Measurements from ENCODE around the gene ADAM12. TPM values are rescaled to one million over a fixed set of nuclear protein-coding genes. Genes with fewer than 3 reads are reported as not detected.
"Not testable (repeated sequence)": the region's sequence is repeated elsewhere in the genome, so short reads cannot be mapped to it uniquely, and the experiment has no call there.

The ADAM12 gene
- total RNA-seq, 2 donors from 2014 or later = 15.2 to 36.6 TPM

- DNase-seq = no peak
- no peak for ATAC-seq
- no peaks in the 10 kb centered on the region for H3K9me3 ChIP-seq (ENCODE audit: control insufficient read depth, low read length, poor library complexity, severe bottlenecking)
- no peaks in the 10 kb centered on the region for H3K36me3 Mint-ChIP-seq (ENCODE audit: low read depth)
- H3K27ac Mint-ChIP-seq = no peak overlapping the region
- no peaks in the 10 kb centered on the region for H3K4me1 Mint-ChIP-seq
- no peaks in the 10 kb centered on the region for H3K27me3 Mint-ChIP-seq
- no peak overlapping the region for H3K4me3 Mint-ChIP-seq
Measured at GRCh38 chr10:126251778-126252407, 136.4 kb downstream of the ADAM12 start.

- H3K9me3 ChIP-seq (ENCODE audit: control insufficient read depth, low read length, poor library complexity, severe bottlenecking) = no peaks in the 10 kb centered on the region
- H3K4me3 Mint-ChIP-seq = no peak overlapping the region
- no peaks in the 10 kb centered on the region for H3K36me3 Mint-ChIP-seq (ENCODE audit: low read depth)
- no peak overlapping the region for H3K27ac Mint-ChIP-seq
- H3K27me3 Mint-ChIP-seq = no peaks in the 10 kb centered on the region
- H3K4me1 Mint-ChIP-seq = no peaks in the 10 kb centered on the region
- ATAC-seq (no peak), DNase-seq (no peak)
Measured at GRCh38 chr10:126250527-126251310, 137.6 kb downstream of the ADAM12 start.

- Mint-ChIP-seq H3K27ac (no peak overlapping the region), H3K36me3 (ENCODE audit: low read depth) (no peaks in the 10 kb centered on the region), H3K27me3 (no peaks in the 10 kb centered on the region), H3K4me3 (no peak overlapping the region), H3K4me1 (no peaks in the 10 kb centered on the region)
- DNase-seq (no peak), ATAC-seq (no peak)
- H3K9me3 ChIP-seq (ENCODE audit: control insufficient read depth, low read length, poor library complexity, severe bottlenecking) = no peaks in the 10 kb centered on the region
Measured at GRCh38 chr10:126250045-126250444, 138.2 kb downstream of the ADAM12 start.

GRCh38 chr10:126247446-126247975 lies 140.8 kb downstream of the ADAM12 start:
- Mint-ChIP-seq H3K36me3 (ENCODE audit: low read depth) (no peaks in the 10 kb centered on the region), H3K27ac (no peak overlapping the region), H3K4me1 (no peaks in the 10 kb centered on the region), H3K4me3 (no peak overlapping the region), H3K27me3 (no peaks in the 10 kb centered on the region)
- ATAC-seq (no peak), DNase-seq (no peak)
- H3K9me3 ChIP-seq (ENCODE audit: control insufficient read depth, low read length, poor library complexity, severe bottlenecking) = no peaks in the 10 kb centered on the region

GRCh38 chr10:126246396-126246795 lies 141.9 kb downstream of the ADAM12 start:
- not testable (repeated sequence) for H3K27me3 Mint-ChIP-seq; ATAC-seq; H3K36me3 Mint-ChIP-seq (ENCODE audit: low read depth); H3K27ac Mint-ChIP-seq; H3K9me3 ChIP-seq (ENCODE audit: control insufficient read depth, low read length, poor library complexity, severe bottlenecking); H3K4me3 Mint-ChIP-seq; H3K4me1 Mint-ChIP-seq; DNase-seq

GRCh38 chr10:126245501-126245900 lies 142.8 kb downstream of the ADAM12 start:
- Mint-ChIP-seq H3K4me3 (no peak overlapping the region), H3K27me3 (no peaks in the 10 kb centered on the region), H3K36me3 (ENCODE audit: low read depth) (no peaks in the 10 kb centered on the region), H3K27ac (no peak overlapping the region), H3K4me1 (no peaks in the 10 kb centered on the region)
- no peak for ATAC-seq
- H3K9me3 ChIP-seq (ENCODE audit: control insufficient read depth, low read length, poor library complexity, severe bottlenecking) = no peaks in the 10 kb centered on the region
- DNase-seq = no peak

- Mint-ChIP-seq H3K4me3 (no peak overlapping the region), H3K27me3 (no peaks in the 10 kb centered on the region), H3K27ac (no peak overlapping the region), H3K4me1 (no peaks in the 10 kb centered on the region), H3K36me3 (ENCODE audit: low read depth) (no peaks in the 10 kb centered on the region)
- H3K9me3 ChIP-seq (ENCODE audit: control insufficient read depth, low read length, poor library complexity, severe bottlenecking) = no peaks in the 10 kb centered on the region
- ATAC-seq (no peak), DNase-seq (no peak)
Measured at GRCh38 chr10:126243971-126244370, 144.3 kb downstream of the ADAM12 start.

GRCh38 chr10:126243306-126243705 lies 145.0 kb downstream of the ADAM12 start:
- Mint-ChIP-seq H3K4me3 (no peak overlapping the region), H3K4me1 (no peaks in the 10 kb centered on the region), H3K27me3 (no peaks in the 10 kb centered on the region), H3K27ac (no peak overlapping the region), H3K36me3 (ENCODE audit: low read depth) (no peaks in the 10 kb centered on the region)
- ATAC-seq (no peak), DNase-seq (no peak)
- no peaks in the 10 kb centered on the region for H3K9me3 ChIP-seq (ENCODE audit: control insufficient read depth, low read length, poor library complexity, severe bottlenecking)

- Mint-ChIP-seq H3K27me3 (no peaks in the 10 kb centered on the region), H3K4me3 (no peak overlapping the region), H3K36me3 (ENCODE audit: low read depth) (no peaks in the 10 kb centered on the region), H3K27ac (no peak overlapping the region), H3K4me1 (no peaks in the 10 kb centered on the region)
- ATAC-seq = no peak
- no peaks in the 10 kb centered on the region for H3K9me3 ChIP-seq (ENCODE audit: control insufficient read depth, low read length, poor library complexity, severe bottlenecking)
- DNase-seq = no peak
Measured at GRCh38 chr10:126242397-126243260, 145.6 kb downstream of the ADAM12 start.

GRCh38 chr10:126240483-126240882 lies 147.8 kb downstream of the ADAM12 start:
- DNase-seq (no peak), ATAC-seq (no peak)
- Mint-ChIP-seq H3K36me3 (ENCODE audit: low read depth) (no peaks in the 10 kb centered on the region), H3K4me3 (no peak overlapping the region), H3K4me1 (no peaks in the 10 kb centered on the region), H3K27ac (no peak overlapping the region), H3K27me3 (no peaks in the 10 kb centered on the region)
- no peaks in the 10 kb centered on the region for H3K9me3 ChIP-seq (ENCODE audit: control insufficient read depth, low read length, poor library complexity, severe bottlenecking)

- DNase-seq (no peak), ATAC-seq (no peak)
- H3K4me3 Mint-ChIP-seq = no peak overlapping the region
- H3K4me1 Mint-ChIP-seq = no peaks in the 10 kb centered on the region
- H3K9me3 ChIP-seq (ENCODE audit: control insufficient read depth, low read length, poor library complexity, severe bottlenecking) = no peaks in the 10 kb centered on the region
- H3K36me3 Mint-ChIP-seq (ENCODE audit: low read depth) = no peaks in the 10 kb centered on the region
- no peaks in the 10 kb centered on the region for H3K27me3 Mint-ChIP-seq
- no peak overlapping the region for H3K27ac Mint-ChIP-seq
Measured at GRCh38 chr10:126239844-126240243, 148.4 kb downstream of the ADAM12 start.

GRCh38 chr10:126235979-126236851 lies 152.1 kb downstream of the ADAM12 start:
- DNase-seq = no peak
- no peak for ATAC-seq
- Mint-ChIP-seq H3K27ac (no peak overlapping the region), H3K4me3 (no peak overlapping the region), H3K36me3 (ENCODE audit: low read depth) (no peaks in the 10 kb centered on the region), H3K27me3 (no peaks in the 10 kb centered on the region), H3K4me1 (peaks cover 3% of the 10 kb centered on the region)
- no peaks in the 10 kb centered on the region for H3K9me3 ChIP-seq (ENCODE audit: control insufficient read depth, low read length, poor library complexity, severe bottlenecking)
